Activated CD4-positive, CD25-positive, alpha-beta regulatory T cell treated with anti-CD3 and anti-CD28 coated beads, Interleukin-2, amount 50 U/mL, for 16 hours (primary cell): ENCODE results near the gene GTPBP8.

Experiments
- DNase-seq: peaks from one replicate; pipeline ENCODE4 v3.0.0-alpha.2; 2020; ENCODE audit warnings: low read depth, low spot score

GTPBP8 gene

DNA sequence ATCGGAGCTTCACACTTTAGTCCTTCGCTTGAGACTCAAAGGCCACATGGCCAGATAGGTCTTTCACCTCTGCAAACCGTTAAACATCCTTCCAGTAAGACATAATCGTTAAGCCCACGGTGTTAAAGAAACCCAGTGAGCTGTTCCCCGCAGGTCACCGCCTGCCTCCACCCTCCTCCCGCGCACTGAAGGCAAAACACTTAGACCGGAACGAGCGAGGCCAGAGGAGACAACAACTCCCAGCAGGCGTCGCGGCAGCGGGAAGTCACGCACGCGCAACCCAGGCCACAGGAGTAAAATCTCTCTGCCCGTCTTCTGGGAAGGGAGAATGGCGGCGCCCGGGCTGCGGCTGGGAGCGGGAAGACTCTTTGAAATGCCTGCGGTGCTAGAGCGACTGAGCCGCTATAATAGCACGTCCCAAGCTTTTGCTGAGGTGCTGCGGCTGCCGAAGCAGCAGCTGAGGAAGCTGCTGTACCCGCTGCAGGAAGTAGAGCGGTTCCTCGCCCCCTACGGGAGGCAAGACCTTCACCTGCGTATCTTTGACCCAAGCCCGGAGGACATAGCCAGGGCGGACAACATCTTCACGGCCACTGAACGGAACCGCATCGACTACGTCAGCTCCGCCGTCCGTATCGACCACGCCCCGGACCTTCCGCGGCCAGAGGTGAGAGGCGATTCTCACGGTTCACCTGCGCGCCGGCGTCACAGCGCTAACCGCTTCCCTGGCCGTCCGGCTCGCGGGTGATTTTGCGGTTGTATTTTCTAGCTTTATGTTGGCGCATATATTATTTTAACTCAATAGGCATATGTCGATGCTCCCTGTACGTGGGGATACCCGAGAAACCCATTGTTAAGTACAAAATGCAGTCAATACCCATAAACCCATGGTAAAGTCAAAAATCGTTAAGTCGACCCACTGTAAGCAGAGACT is at the start of gene GTPBP8:
TSS of gene GTPBP8 (plus strand) at position 313 of the 931 bp plus-strand sequence. CDS start at position 329, 16 bp downstream.
- DNase-seq = peak; percentile 68

DNA sequence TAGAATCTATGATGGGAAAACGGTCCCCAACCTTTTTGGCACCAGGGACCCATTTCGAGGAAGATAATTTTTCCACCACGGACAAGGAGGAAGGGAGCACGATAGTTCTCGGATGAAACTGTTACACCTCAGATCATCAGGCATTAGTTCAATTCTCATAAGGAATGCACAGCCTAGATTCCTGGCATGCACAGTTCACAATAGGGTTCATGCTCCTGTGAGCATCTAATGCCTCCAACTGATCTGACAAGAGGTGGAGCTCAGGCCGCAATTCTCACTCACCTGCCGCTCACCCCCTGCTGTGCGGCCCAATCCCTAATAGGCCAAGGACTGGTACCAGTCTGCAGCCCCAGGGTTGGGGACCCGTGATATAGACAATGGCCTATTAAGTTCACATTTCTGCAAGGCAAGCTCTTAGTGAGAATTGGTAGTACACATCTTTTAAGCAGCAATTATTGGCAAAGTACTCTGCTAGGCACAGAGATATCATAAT is 42.4 kb upstream of the GTPBP8 start:
- DNase-seq = no peak

DNA sequence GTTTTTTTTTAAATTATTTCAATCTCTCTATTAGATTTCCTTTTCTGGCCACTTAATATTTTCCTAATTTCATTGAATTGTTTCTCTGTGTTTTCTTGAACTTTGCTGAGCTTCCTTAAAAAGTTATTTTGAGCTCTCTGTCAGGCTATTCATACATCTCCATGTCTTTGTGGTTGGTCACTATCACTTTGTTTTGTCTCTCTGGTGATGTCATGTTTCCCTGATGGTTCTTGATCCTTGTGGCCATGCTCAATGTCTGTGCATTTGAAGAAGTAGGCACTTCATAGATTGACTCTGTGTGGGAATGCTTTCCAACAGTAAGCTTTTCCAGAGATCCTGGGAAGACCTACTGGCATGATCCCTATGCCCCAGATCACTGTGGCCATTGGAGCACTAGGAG is 34.4 kb upstream of the GTPBP8 start:
- DNase-seq = no peak

DNA sequence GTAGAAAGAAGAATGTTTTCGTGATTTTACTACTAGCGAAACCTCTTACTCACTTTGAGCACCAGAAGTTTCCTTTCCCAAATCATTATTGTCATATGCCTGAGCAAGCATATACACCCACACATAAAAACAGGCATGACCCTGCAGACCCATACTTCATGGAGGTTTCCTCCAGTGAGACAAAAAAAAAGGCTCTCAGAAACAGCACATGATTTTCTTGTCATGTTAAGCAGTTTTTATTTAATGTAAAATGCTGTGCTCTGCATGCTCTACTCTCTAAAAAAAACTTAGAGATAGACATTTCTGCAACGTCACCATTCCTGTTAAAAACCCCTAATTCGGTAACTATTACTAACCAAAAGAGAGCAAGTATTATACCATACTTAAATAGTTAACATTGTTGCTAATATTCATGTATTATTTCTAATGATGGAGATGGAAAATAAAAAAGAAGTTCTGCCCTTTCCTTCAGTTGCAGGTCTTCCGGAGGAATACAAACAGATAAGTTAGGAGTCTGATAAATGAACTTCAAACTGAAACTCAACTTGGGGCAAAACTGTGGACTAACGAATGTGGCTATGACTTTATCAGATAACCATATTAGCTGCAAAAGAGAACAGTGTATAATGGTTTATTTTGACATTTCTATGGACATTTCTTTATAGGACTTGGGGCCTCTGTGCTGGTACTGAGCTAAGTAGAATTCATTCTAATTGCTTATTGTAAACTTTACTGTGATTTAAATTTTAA is 31.8 kb upstream of the GTPBP8 start:
- no peak for DNase-seq

DNA sequence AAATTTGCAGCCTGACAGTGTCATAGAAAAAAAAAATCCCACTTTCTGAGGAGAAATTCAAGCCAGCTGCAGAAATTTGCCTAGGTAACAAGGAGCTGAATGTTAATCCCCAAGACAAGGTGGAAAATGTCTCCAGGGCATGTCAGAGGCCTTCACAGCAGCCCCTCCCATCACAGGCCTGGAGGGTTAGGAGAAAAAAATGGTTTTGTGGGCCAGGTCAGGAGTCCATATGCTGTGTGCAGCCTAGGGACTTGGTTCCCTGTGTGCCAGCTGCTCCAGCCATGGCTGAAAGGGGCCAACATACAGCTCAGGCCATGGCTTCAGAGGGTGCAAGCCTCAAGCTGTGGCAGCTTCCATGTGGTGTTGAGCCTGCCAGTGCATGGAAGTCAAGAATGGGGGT is 27.1 kb upstream of the GTPBP8 start:
- DNase-seq = no peak

DNA sequence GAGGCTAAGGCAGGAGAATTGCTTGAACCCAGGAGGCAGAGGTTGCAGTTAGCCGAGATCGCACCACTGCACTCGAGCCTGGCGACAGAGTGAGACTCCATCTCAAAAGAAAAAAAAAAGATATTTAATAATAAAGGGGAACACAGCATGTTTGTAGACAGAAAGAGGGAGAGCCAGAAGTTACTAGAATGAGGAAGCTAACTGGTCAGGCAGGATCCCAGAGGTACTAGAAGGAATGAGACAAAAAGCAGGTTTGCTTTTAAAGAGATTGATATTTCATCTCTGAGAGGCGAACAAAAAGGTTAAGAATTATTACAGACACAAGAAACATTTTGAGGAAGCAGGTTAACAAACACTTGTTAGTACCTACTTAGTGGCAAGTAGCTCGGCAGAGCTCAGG is 25.1 kb upstream of the GTPBP8 start:
- no peak for DNase-seq

DNA sequence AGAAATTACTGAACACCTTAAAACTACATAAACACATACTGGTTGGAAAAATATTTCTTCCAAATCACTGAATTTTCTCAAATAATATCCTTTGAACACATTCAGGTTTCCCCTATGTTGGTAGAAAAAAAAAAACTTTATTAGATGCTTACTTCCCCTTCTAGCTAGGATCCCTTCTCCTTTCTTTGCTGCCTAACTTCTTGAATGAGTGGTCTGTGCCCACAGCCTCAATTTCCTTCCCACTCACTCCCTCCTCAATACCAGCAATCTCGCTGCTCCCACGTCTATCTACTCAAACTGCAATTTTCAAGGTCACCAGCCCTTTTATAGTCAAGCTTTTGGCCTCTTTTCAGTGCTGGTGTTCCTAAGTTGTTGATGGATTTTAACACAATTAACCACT is 24.2 kb upstream of the GTPBP8 start:
- no peak for DNase-seq

DNA sequence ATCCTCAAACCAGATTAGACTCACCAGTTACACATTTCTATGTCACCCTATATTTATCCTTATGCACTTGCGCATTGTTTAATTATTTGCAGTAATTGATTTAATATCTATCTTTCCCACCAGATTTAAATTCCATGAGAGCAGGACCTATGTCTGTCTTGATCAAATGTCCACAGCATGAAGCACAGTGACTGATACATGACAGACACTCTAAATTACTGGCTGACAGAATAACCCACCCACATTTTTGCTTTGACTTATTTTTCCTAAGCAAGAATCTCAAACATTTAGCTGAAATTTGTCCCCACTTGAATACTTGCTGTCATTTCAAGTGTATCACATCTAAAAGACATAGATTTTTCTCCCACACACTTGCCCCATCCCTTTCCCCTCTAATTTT is 23.4 kb upstream of the GTPBP8 start:
- no peak for DNase-seq

DNA sequence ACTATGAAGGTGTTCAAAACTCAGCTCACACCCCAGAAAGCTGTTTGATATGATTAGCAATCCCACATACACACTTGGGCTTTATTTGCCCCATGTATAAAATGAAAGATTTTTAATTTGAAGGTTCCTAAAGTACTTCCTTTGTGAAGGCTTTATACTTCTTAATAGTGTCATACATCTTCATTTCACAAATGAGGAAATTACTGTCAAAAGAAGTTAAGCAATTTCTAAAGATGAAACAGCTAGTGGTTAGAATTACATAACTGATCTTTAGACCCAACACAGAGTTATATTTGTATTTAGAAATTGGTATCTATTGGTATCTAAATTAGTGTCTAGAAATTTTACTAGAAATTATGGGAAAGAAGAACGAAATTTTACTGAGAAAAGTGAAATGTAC is 23.0 kb upstream of the GTPBP8 start:
- no peak for DNase-seq

DNA sequence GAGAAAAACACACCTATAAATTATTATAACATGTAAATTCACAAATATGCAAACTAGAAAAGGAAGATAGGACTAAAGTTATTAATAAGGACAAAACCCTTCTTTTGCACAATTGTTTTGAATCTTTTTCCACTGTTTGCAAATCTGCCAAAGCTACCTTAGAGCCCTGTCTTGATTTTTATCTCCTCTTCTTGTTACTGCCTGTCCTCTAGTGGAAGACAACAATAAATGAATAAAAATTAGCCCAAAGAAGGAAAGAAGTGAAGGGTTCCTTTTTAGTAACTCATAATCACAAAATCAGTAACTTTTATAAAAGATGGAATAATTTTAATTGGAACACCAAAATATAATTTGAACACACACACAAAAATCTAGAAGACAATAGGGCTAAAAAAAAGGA is 18.6 kb upstream of the GTPBP8 start:
- DNase-seq = no peak

DNA sequence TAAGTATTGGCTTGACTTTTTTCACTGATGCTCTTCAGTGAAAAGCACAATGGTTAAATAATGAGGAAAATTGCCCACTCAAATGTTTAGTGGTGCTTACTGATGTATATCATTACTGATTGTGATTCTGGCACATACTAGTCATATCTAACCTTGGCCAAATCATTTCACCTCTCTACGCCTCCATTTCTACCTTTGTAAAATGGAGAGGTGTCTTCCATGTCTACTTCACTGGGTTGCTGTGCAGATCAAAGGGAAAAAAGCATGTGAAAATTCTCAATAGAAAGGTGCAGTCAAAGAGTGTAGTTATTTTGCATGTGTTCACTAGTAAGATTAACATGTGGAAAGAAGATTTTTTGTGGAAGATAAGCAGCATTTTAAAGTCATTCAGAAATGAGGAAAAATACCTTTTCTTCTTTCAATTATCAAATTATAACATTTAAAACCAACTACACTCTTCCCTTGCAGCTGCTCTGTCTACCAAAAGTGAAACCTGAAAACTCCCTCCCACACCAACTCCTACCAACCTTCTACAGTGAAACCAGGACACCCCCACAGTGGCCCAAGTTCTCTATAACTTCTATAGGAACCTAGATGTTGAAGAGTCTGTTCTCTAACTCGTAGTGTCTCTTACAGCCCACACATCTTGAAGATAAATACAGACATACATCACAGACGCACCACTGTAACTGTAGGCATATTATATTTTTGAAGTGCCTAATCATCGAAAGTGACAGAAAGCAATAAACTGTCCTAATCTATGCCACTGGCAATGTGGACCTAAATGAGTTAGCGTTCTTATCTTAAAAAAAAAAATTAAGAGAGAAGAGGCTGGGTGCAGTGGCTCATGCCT is 17.2 kb upstream of the GTPBP8 start:
- DNase-seq = no peak

DNA sequence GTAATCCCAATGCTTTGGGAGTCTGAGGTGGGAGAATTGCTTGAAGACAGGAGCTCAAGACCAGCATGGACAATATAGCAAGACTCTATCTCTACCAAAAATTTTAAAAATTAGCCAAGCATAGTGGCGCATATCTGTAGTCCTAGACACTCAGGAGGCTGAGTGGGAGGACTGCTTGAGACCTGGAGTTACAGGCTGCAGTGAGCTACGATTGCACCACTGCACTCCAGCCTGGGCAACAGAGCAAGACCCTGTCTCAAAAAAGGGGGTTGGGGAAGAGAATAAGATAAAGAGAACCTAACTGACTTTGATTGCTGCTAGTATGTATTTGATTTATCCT is 16.6 kb upstream of the GTPBP8 start:
- DNase-seq = no peak

DNA sequence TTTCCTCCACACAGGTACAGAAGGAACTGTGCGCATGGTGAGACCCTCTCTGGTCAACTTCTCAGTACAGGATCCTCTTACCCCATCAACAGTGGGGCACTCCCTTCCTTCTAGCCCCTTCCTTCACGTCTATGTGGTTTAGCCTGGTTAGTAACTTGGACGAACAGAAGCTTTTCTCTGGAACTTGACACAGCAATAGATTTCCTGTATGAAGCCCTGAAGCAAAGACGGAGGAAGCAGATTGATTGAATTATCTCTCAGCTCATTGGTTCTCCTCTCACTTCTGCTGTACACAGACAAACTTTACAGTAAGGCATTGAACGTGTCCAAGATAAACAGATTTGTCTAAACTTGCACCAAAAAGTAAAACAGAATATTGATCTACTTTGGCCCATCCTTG is 15.9 kb upstream of the GTPBP8 start, which contains the start of gene CD200R1:
TSS of gene CD200R1 (minus strand) at position 210 of the 400 bp plus-strand sequence. CDS start 246 bp downstream, outside the sequence.
- no peak for DNase-seq

DNA sequence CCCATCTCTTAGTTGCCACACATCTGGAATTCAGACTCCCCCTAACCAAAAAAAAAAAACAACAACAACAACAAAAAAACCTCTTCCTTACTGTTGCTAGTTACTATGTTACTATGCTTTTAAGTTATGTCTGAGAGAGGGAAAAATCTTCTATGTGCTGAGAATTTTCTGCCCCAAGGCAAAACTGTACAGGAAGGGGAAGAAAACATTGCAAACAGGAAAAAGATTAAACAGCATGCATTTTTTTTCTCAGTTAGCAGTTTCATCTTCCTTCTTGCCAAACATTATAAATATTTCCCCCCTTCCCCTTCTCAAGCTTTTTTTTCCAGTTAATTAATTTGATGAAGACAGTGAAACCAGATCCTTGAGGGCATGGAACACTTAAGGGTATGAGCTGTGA is 14.8 kb upstream of the GTPBP8 start:
- no peak for DNase-seq

DNA sequence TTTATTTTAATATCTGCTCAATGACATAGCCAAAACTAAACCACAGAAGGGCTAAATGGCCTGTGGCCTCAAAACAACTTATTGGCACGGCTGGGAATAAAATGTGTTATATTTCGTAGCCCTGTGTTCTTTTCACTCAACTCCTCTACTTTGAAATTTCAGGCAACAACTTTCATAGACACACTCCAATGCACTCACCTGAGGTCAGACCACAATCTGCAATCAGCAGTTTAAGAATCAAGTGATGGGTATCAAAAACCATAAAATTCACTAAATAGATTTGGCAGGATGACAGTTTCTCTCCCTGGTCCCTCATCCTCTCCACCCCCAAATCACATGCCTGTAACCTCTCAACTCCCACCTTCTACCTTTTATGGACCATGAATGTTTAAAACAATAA is 13.8 kb upstream of the GTPBP8 start:
- DNase-seq = no peak

DNA sequence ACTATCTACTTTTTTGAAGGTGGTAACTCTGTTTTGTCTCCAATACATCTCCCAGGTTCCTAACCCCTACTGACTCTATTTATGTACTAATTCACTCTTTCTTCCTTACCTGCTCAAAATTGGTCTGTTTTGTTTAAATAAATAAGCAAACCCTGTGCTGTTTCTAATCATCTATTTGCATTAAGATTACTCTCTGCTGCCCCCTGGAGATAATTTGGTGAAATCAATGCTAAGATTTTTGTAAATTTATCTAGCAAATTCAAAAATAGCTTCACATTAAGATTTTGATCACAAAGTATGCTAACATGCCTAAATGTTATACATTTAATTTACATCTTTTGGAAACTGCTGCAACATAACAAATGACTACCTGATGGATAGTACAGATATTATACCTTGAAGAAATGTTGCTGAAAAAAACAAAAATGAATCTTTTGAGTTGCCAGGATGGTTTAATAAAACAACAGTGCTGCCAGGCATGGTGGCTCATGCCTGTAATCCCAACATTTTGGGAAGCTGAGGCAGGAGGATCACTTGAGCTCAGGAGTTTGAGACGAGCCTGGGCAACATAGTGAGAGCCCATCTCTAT is 11.4 kb upstream of the GTPBP8 start:
- DNase-seq = no peak

DNA sequence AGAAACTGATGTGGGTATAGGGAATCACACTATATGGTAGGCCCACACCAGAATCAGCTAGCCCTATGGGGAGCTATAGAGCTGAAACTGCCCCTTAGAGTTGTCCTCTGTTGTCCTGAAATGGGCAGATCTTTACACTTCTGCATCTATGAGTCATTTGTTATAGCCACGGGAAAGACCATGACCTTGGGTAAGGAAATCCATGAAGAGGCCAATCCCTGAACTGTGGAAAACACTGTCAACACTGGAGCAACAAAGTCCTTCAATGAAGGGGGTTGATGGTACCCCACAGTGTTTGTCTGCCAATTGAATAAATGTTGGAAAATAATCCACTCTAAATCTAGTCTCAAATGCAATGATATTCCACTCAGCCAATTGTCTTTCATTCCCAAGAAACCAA is 10.7 kb upstream of the GTPBP8 start:
- DNase-seq = no peak

DNA sequence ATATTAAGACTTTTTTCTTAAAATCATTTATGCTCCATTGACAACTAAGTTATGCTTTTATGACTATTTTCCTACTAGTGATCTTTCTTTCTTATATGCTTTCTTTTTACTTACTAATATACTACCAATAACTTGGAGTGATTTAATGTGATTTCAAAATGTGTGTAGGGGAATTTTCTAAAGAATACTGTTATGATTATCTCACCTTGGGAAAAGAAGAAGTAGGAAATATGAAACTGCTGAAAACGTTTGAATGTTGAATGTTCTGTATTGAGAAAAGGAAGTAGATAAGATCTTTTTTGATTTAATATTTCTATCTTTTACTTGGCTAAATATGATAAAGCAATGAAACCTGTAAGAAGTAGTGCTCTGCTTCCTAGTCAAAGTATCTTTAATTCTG is 8.1 kb upstream of the GTPBP8 start:
- DNase-seq = no peak

DNA sequence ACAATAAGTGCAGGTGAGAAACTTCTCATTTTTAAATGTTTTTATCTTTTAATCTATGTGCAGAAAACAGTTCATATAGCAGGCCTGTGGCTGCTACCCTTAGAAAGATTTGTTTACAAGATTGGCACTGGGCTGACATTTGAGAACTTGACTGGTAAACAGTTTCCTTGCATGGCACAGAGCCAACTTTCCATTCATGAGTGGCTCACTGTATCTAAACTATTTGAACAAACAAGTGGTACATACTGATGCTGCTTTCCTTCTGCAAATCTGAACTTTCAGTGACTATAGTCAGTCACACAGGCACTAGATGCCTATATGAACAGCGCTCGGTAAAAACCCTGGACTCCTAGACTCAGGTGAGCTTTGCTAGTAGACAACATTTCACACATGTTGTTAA is 6.3 kb upstream of the GTPBP8 start:
- DNase-seq = no peak

DNA sequence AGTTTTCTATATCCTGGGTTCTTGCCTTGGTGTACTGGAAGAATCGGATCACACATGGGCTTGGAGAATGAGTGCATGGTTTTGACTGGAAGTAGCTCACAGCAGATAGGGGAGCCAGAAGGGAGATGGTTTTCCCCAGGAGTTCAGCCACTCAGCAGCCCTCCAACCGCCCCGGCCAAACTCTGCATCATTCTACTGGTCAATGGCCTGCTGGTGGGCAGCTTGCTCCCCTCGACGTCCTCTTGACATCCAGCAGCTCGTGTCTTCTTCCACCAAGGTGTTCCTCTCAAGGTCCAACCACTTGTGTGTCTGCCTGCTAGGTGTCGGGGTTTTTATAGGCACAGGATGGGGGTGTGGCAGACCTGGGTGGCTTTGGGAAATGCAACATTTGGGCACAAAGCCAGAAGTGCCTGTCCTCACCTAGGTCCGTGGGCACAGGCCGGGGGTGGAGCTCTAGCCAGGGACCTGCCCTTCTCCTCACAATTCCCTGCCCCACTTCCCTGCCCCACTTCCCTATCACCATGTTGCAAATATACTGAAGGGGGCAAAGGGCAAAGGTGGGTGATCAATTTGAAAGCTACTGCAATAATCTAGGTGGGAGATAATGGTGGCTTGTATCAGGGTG is 3.0 kb upstream of the GTPBP8 start:
- no peak for DNase-seq

DNA sequence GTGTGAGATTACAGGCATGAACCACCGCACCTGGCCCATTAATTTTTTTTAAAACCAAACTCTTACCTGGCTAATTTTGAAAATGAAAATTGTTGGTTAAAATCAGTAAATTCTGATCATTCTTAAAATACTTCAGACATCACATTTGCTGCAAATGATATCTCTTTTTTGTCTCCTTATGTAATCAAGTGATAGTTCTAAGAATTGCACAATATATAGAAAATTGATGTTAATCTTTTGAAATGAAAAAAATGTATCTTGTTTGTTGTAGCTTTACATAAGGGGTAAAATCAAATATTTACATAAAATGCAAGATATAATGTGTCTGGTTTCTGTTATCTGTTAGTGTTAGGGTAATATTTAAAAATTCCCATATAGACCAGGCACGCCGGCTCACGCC is 5.0 kb downstream of the GTPBP8 start:
- no peak for DNase-seq
